HG03060 (cell line): ENCODE data around the gene ATXN7L1.

Source experiments
- ATAC-seq: cut with Tn5 transposase; IDR thresholded peaks from one replicate; pipeline ENCODE4 v1.9.1; 2021; ENCODE audit warnings: low read depth, moderate number of reproducible peaks; ENCODE audit not compliant: unreplicated experiment

ATXN7L1 gene

GRCh38 chr7:105682341-105683060 lies 193.9 kb downstream of the ATXN7L1 start:
- ATAC-seq = no peak

- no peak for ATAC-seq
Observed at GRCh38 chr7:105680505-105681187, 195.8 kb downstream of the ATXN7L1 start.

DNA sequence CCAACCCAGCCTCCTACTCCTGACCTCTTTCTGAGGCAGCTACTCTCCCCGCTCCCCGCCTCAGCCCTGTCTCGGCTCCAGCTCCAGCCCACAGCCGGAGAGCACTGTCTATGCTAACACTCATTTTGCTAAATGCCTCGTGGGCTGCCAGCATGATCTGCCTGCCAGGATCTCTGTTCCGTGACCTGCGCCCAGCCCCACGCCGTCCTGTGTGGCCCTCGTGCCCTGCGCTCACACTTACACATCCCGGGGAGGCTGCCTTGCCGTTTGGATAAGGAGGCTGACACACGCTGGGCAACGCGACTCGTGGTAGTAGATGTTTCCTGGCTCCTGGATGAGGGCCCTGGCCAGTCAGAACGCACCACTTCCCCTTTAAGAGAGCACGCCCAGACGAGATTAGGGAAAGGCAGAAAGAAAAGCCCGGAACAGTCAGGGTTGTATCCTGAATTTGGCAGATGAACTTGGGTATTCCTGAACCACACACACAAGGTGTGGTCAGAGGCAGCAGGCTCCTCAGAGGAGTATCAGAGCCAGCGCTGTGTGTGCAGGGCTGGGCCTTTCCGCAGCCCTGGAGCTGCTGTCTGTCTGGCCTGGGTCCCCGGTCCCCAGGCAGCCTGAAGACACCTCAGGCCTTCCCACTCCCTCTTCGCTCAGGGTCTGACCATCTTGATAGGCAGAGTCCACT lies 197.4 kb downstream of the ATXN7L1 start:
- ATAC-seq = no peak

GRCh38 chr7:105677817-105678573 lies 198.4 kb downstream of the ATXN7L1 start:
- ATAC-seq = peak; percentile 63

GRCh38 chr7:105677410-105677730 lies 199.0 kb downstream of the ATXN7L1 start:
- no peak for ATAC-seq

GRCh38 chr7:105675934-105676371 lies 200.4 kb downstream of the ATXN7L1 start:
- ATAC-seq = no peak

DNA sequence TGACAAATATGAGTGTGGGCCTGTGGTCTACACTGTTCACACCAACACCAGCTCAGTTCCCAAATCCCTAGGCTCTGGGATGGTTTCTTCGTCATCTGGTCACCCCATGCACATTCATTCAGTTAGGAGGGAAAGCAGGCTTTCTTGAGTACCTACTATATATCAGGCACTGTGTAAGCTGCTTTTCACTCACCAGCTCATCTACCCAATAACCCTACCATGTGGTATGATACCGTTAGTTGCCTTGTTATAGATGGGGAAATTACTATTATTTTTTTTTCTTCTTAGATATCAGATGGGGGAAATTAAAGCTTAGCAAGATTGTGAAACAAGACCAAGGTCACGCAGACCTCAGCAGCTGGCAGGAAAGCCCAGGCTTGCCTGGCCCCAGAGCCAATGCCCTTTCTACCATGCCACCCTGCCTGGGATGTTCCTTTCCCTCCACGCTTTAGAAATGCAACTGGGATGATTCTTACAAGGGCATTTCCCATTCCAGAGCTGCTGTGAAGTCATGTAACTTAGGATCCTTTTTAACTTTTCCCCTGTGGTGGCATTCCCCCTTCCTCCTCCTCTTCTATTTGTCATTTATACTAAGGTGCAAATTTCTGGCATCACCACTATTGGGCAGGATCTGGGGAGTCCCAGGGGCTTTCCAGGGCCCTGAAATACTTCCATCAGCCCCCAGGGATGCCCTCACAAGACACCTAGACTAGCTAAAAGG lies 202.0 kb downstream of the ATXN7L1 start:
- ATAC-seq = no peak

GRCh38 chr7:105673367-105674084 lies 202.9 kb downstream of the ATXN7L1 start:
- ATAC-seq = no peak

DNA sequence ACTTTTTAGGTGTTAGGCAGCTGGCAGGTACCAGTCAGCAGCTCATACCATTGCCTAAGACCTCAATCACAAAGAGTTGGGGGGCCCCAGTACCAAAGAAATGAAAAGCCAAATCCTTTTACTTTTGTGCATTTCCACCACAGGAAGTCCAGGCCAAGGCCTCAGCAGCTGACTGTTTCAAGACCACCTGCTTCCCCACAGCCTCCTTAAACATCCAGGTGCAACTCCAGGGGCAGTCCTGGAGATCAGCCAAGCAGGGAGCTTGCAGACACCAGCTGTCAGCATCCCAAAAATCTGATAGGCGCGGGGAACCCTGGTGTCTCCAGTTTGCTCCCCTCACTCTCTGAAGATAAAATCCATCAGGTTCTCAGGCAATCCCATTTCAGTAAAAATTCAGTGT lies 203.6 kb downstream of the ATXN7L1 start:
- ATAC-seq = no peak

DNA sequence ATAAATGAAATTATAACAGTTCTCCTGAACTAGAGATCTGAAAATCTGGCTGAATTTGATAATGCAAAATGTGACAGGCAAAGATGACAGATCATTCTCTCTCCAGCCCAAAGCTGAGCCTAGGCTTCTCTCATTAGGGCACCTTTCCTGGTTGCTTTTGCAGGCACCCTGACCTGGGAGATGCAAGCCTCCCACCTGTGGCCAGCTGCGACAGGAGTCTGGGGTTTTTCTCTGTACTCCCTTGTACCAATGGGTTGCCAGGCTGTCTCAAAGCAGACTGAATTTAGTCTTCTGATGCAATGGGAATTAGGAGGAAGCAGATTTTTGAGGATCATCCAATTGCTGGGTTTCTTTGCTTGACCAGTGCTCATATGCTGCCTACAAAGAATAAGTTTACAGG lies 210.1 kb downstream of the ATXN7L1 start:
- ATAC-seq = no peak

- no peak for ATAC-seq
Observed at GRCh38 chr7:105665684-105666083, 210.7 kb downstream of the ATXN7L1 start.

GRCh38 chr7:105664816-105665525 lies 211.4 kb downstream of the ATXN7L1 start:
- ATAC-seq = no peak

DNA sequence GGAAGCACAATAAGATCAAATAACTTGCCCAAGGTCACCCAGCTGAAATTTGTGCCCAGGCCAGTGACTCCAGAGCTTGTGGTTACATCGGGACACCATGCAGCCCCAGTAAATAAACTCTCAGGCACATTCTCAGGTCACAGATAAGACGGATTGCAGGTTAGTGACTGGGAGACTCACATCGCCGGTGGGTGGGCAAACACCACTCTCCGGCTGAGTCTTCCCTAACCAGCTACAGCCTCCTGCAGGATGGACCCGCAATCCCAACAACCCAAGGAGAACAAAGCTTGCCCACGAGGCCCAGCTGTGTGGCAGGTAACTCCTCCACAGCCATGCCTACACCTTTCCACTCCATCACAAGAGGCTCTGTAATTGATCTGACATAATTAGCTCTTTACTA lies 213.4 kb downstream of the ATXN7L1 start:
- no peak for ATAC-seq

DNA sequence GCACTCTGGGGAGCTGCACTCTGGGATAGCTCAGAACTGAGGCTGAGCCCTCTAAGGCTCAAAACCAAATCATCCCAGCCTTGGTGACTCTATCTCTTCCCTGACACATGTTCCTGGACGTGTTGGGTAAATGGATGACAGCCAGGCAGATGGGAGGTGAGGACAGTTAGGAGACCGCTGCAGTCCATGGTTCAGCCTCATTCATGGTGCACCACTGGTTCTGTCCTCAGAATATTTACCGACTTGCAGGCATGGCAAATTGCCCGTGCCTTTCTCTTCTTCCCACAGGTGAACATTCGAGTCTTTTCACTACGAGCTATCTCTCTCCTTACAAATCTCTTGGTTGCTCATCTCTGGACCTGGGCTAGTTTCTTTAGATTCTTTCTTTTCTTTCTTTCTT lies 214.8 kb downstream of the ATXN7L1 start:
- no peak for ATAC-seq

GRCh38 chr7:105656922-105657521 lies 219.4 kb downstream of the ATXN7L1 start:
- ATAC-seq = no peak

- ATAC-seq = no peak
Observed at GRCh38 chr7:105655500-105656380, 220.7 kb downstream of the ATXN7L1 start.

- ATAC-seq = no peak
Observed at GRCh38 chr7:105655067-105655466, 221.3 kb downstream of the ATXN7L1 start.
